Thymus (tissue), 11 donors: Measurements from ENCODE around the gene SOHLH2. TPM values are rescaled to one million over a fixed set of nuclear protein-coding genes. Genes with fewer than 3 reads are reported as not detected.

Experiments used
- DNase-seq, 9 donors: peaks; one replicate each; pipeline ENCODE4 v3.0.0-alpha.2; 2013; ENCODE audit warnings: low spot score in 9 of 9, low read depth in 6 of 9, missing footprints in 1 of 9
- H3K27ac ChIP-seq, 2 donors: one replicate each; pipeline ENCODE4 v1.5.1; 2013; ENCODE audit warnings: control low read depth in 1 of 2, low read depth in 1 of 2, low read length in 1 of 2, mild to moderate bottlenecking in 1 of 2, moderate library complexity in 1 of 2
- H3K27me3 ChIP-seq, 2 donors: one replicate each; pipeline ENCODE4 v1.5.1; 2013; ENCODE audit warnings: low read length in 1 of 2; ENCODE audit not compliant: control insufficient read depth in 2 of 2, insufficient read depth in 1 of 2
- H3K36me3 ChIP-seq, 2 donors: one replicate each; pipeline ENCODE4 v1.5.1; 2013; ENCODE audit warnings: low read length in 1 of 2, mild to moderate bottlenecking in 1 of 2, moderate library complexity in 1 of 2; ENCODE audit not compliant: control insufficient read depth in 2 of 2, insufficient read depth in 2 of 2
- H3K4me1 ChIP-seq, 2 donors: one replicate each; pipeline ENCODE4 v1.5.1; 2013; ENCODE audit warnings: low read length in 2 of 2; ENCODE audit not compliant: control insufficient read depth in 2 of 2, insufficient read depth in 2 of 2
- H3K4me3 ChIP-seq, 2 donors: one replicate each; pipeline ENCODE4 v1.5.1; 2013; ENCODE audit warnings: low read length in 2 of 2, control low read depth in 1 of 2, mild to moderate bottlenecking in 1 of 2
- H3K9me3 ChIP-seq, 2 donors: one replicate each; pipeline ENCODE4 v1.5.1; 2013; ENCODE audit warnings: low read length in 1 of 2, mild to moderate bottlenecking in 1 of 2; ENCODE audit not compliant: control insufficient read depth in 2 of 2, insufficient read depth in 1 of 2
- WGBS: extraction: QIAGEN DNeasy Blood & Tissue Kit; methylation state at CpG from one replicate; pipeline ENCODE4 v1.1.7; 2013; 5-methylcytosine and 5-hydroxymethylcytosine counted together
- polyA plus RNA-seq: library from polyadenylated mRNA; stranded (reverse); fragments of 200-250 nt; gene quantifications from one replicate; pipeline ENCODE4 v1.2.3, GENCODE V29; 2013
- total RNA-seq: library from RNA; stranded (reverse); fragments of 120-200 nt; gene quantifications from one replicate; pipeline ENCODE4 v1.2.4, GENCODE V29; 2013
- donor health status: healthy.

The SOHLH2 gene
- total and polyA plus RNA-seq, 2 donors: 0.41 to 0.47 TPM

DNA sequence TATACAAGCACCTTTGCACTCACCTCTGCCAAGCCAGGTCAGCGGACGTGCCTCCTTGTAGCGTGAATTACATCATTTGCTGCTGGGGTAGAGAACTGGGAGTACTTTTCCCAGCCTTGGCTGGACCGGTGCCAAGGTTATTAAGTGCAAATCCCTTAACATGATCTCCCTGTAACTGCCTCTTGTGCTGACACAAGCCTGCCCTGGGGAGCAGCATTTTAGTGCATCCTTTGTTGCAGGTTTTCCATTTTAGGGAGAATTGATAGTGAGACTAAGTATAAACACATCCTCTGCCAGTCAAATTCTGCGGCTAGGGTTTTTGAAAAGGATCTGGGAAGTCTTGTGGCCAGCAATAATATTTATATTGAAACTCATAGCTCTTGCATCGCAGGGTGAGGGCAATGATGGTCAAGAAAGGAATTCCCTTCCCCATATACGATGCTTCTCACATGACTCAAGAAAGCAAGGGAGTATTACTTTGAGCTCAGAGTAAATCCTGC lies 50.5 kb downstream of the SOHLH2 start:
- H3K4me3 ChIP-seq: no peak overlapping the region
- no peak overlapping the region for H3K27ac ChIP-seq
- H3K27me3 ChIP-seq: no peaks in the 10 kb centered on the region
- no peaks in the 10 kb centered on the region for H3K36me3 ChIP-seq
- no peaks in the 10 kb centered on the region for H3K4me1 ChIP-seq
- peak in 1 of 9 donors; percentile 4 for DNase-seq
- no peaks in the 10 kb centered on the region for H3K9me3 ChIP-seq
- 88% methylated on average over 7 of the region's 7 CpGs for WGBS

- H3K27me3 ChIP-seq: no peaks in the 10 kb centered on the region
- H3K4me1 ChIP-seq: no peaks in the 10 kb centered on the region
- H3K9me3 ChIP-seq: no peaks in the 10 kb centered on the region
- 93% methylated on average over 6 of the region's 6 CpGs for WGBS
- DNase-seq: no peak
- H3K27ac ChIP-seq: no peak overlapping the region
- H3K4me3 ChIP-seq: no peak overlapping the region
- H3K36me3 ChIP-seq: no peaks in the 10 kb centered on the region
Measured at GRCh38 chr13:36163286-36163685, 51.1 kb downstream of the SOHLH2 start.

DNA sequence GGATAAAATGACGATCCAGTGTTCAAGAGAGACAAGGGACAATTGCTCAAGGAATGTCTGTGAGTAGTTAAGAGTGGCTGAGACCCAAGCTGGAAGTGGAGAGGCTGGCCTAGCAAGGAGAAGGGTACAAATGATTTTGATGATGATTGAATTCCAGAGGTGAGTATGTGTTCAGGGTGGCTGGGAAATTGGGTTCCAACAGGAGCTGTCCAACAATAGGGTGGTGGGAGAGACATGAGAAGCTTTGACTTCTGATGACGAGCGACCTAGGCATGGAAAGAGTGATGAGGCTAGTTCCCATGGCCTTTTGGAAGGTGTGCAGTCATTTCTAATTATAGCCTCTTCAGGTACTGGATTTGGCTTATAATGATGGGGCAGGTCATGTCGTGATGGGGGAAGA lies 54.1 kb downstream of the SOHLH2 start:
- Histone ChIP-seq H3K27me3 (no peaks in the 10 kb centered on the region), H3K36me3 (no peaks in the 10 kb centered on the region), H3K9me3 (no peaks in the 10 kb centered on the region), H3K4me3 (no peak overlapping the region), H3K27ac (no peak overlapping the region), H3K4me1 (no peaks in the 10 kb centered on the region)
- no peak for DNase-seq
- WGBS: 95% methylated on average over 4 of the region's 4 CpGs

DNA sequence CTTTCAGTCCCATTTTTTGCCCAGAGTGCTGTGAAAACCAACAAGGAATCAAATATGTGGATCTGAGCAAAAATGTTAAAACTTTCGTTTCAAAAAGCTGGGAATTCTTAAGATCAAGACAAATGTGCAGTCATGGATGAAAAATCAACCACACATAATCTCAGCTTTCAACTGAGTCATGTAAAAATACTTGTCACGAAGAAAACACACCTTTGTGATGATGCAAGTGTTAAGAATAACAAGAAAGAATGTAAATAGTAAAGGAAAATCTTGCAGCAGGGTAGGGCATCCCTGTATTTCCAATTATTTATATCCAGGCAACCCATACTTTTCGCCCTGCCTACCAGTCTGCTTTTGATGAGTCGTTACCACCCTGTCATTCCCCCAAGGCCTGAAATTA lies 55.7 kb downstream of the SOHLH2 start:
- Histone ChIP-seq H3K36me3 (no peaks in the 10 kb centered on the region), H3K27me3 (peaks cover 0 to 7% of the 10 kb centered on the region in 2 donors), H3K4me3 (no peak overlapping the region), H3K27ac (no peak overlapping the region), H3K4me1 (no peaks in the 10 kb centered on the region), H3K9me3 (no peaks in the 10 kb centered on the region)
- no peak for DNase-seq
- WGBS: 83% methylated on average over 4 of the region's 4 CpGs

GRCh38 chr13:36157480-36157879 lies 56.9 kb downstream of the SOHLH2 start:
- no peak for DNase-seq
- Histone ChIP-seq H3K4me1 (no peaks in the 10 kb centered on the region), H3K9me3 (no peaks in the 10 kb centered on the region), H3K4me3 (no peak overlapping the region), H3K27me3 (peaks cover 0 to 7% of the 10 kb centered on the region in 2 donors), H3K27ac (no peak overlapping the region), H3K36me3 (no peaks in the 10 kb centered on the region)
- WGBS: 87% methylated on average over 1 of the region's 1 CpG

DNA sequence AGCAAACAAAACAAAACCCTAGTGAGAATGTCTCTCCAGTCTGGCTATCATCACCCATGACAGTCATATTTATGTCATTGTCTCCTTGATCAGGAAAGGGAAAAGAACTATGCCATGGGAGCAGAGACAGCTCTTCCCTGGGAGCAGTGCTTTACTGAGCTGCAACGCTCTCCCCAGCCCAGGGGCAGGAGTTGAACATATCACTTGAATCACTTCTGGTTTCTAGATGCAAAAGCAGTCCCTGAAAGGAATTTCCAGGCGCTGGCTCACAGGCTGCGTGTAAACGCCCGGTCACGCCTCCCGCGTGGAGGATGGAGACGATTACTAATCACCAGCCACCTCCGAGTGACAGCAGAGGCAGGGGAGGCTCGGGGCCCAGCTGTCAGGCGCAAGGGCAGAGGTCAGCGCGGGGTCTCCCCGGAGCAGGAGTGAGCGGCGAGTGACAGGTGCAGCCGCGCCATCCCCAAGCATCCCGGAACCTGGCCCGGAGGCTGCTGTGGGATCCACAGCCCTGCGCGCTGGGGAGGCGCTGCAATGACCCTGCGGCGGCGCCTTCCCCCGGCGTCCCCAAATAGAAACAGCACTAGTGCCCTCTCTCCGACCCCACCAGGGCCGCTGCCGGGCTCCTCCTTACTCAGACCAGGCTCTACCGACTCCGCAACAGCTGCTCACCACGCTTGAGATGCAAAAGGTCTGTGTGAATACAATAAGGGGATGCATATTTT lies 59.6 kb downstream of the SOHLH2 start:
- no peak for DNase-seq
- 13% methylated on average over 35 of the region's 35 CpGs for WGBS
- Histone ChIP-seq H3K36me3 (no peaks in the 10 kb centered on the region), H3K27me3 (peaks cover 0 to 7% of the 10 kb centered on the region in 2 donors), H3K4me3 (no peak overlapping the region), H3K9me3 (no peaks in the 10 kb centered on the region), H3K4me1 (no peaks in the 10 kb centered on the region), H3K27ac (no peak overlapping the region)

- Histone ChIP-seq H3K27ac (no peak overlapping the region), H3K36me3 (no peaks in the 10 kb centered on the region), H3K4me3 (no peak overlapping the region), H3K9me3 (no peaks in the 10 kb centered on the region), H3K4me1 (no peaks in the 10 kb centered on the region), H3K27me3 (peaks cover 0 to 7% of the 10 kb centered on the region in 2 donors)
- 87% methylated on average over 1 of the region's 1 CpG for WGBS
- DNase-seq: no peak
Measured at GRCh38 chr13:36151591-36151990, 62.8 kb downstream of the SOHLH2 start.

DNA sequence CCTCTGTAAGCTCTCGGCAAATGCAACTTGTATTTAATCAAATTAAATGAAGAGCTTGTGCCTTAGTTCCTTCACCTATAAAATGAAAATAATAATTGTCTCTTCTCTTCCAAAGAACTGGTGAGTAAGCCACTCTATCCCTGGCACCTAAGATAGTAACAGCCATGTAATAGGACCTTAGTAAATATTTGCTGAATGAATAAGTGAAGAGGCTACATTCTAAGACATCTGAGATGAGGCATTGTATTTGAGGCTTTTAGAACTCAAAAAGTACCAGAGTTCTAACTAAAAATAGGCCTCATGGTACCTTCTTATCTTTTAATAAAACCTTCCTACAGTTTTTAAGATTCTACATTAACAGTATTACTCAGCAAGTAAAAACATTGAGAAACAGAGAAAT lies 65.9 kb downstream of the SOHLH2 start:
- no peaks in the 10 kb centered on the region for H3K36me3 ChIP-seq
- no peaks in the 10 kb centered on the region for H3K9me3 ChIP-seq
- H3K4me3 ChIP-seq: no peak overlapping the region
- H3K27ac ChIP-seq: no peak overlapping the region
- H3K27me3 ChIP-seq: no peaks in the 10 kb centered on the region
- no peak for DNase-seq
- WGBS: 96% methylated on average over 1 of the region's 1 CpG
- H3K4me1 ChIP-seq: no peaks in the 10 kb centered on the region

- no peak overlapping the region for H3K27ac ChIP-seq
- H3K4me1 ChIP-seq: no peaks in the 10 kb centered on the region
- H3K9me3 ChIP-seq: no peaks in the 10 kb centered on the region
- no peaks in the 10 kb centered on the region for H3K27me3 ChIP-seq
- no peaks in the 10 kb centered on the region for H3K36me3 ChIP-seq
- WGBS: 94% methylated on average over 3 of the region's 3 CpGs
- DNase-seq: no peak
- no peak overlapping the region for H3K4me3 ChIP-seq
Measured at GRCh38 chr13:36147330-36147729, 67.0 kb downstream of the SOHLH2 start.
